ENCODE measurements around the gene RASSF3. TPM values are rescaled to one million over a fixed set of nuclear protein-coding genes. Genes with fewer than 3 reads are reported as not detected.
"Not testable (repeated sequence)": the region's sequence is repeated elsewhere in the genome, so short reads cannot be mapped to it uniquely, and the experiment has no call there.

RASSF3 gene
- total RNA-seq, 1 donor from 2014 or later, result 35.8 TPM

DNA sequence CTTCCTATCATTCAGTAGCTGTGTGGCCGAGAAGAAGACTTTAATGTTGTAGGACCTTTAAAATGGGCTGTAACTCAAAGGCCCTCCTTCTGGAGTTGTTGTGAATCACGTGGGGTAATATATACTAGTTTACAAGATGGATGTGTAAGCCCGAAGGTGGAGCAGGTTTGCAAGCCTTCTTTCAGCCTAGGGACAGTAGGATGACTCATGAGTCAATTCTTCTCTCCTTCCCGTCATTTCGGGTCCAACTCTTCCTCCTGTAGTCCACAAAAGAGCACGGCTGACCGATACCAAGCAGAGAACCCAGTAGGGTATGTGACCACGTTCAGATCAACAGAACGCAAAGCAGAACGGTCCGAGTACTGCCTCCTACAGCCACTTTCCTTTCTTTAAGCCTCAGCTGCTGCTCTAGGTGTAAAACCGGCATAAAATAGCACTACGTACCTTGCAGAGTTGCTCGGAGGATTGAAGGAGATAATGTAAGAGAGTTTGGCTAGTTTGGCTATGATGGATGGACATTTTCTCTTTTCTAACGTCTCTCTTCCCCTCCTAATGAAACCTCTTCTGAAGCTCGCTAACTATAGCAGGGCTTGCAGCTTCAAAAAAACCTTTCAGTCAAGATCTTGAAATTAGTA is 1.3 kb upstream of the RASSF3 start:
- intact Hi-C loops (cut with micrococcal nuclease), result loop anchor here (1.0 to 5.0 kb wide), 5 partner anchors 16 to 207 kb away; partner anchors contain the start of gene XPOT
- DNase-seq (ENCODE audit: low spot score), result peak; percentile 24
- Mint-ChIP-seq H3K9me3 (no peaks in the 10 kb centered on the region), H3K27me3 (ENCODE audit: low read depth) (no peaks in the 10 kb centered on the region), H3K4me1 (ENCODE audit: low read depth) (peaks cover 25% of the 10 kb centered on the region), H3K36me3 (ENCODE audit: low read depth) (peaks cover 14% of the 10 kb centered on the region), H3K4me3 (ENCODE audit: low read depth) (peak overlapping the region; percentile 86), H3K27ac (peak overlapping the region; percentile 87)

DNA sequence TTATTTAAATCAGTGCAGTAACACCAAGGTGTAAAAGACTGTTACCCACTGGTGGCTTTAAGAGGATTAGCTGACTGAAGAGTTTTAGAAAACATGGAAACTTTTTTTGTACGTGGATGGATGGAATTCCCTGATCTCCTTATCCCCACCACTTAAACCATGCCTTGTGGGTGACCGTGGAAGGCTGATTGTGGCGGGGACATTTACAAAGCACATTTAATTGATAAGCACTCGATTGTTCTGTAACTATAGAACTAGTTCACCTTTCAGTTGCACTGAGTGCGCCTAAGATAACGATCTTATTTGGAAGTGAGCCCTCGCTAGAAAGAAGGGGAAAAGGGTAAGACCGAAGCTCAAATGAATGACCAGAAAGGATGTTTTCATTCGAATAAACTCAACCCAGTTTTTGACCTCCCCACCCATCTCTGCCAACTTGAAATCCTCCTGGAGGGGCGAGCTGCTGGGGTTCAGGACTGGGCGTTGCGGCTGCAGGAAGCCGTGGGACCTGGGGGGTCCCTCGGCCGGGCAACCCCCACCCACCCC is 688 bp upstream of the RASSF3 start:
- H3K36me3 Mint-ChIP-seq (ENCODE audit: low read depth), result peaks cover 17% of the 10 kb centered on the region
- no peaks in the 10 kb centered on the region for H3K9me3 Mint-ChIP-seq
- no peak for DNase-seq (ENCODE audit: low spot score)
- H3K27ac Mint-ChIP-seq, result peak overlapping the region; percentile 87
- H3K27me3 Mint-ChIP-seq (ENCODE audit: low read depth), result no peaks in the 10 kb centered on the region
- intact Hi-C loops (cut with micrococcal nuclease), result loop anchor here (1.0 to 5.0 kb wide), 10 partner anchors 16 to 1693 kb away; partner anchors contain the start of genes GNS, HELB, LEMD3 and TBK1
- H3K4me1 Mint-ChIP-seq (ENCODE audit: low read depth), result peaks cover 25% of the 10 kb centered on the region
- H3K4me3 Mint-ChIP-seq (ENCODE audit: low read depth), result peak overlapping the region; percentile 86

DNA sequence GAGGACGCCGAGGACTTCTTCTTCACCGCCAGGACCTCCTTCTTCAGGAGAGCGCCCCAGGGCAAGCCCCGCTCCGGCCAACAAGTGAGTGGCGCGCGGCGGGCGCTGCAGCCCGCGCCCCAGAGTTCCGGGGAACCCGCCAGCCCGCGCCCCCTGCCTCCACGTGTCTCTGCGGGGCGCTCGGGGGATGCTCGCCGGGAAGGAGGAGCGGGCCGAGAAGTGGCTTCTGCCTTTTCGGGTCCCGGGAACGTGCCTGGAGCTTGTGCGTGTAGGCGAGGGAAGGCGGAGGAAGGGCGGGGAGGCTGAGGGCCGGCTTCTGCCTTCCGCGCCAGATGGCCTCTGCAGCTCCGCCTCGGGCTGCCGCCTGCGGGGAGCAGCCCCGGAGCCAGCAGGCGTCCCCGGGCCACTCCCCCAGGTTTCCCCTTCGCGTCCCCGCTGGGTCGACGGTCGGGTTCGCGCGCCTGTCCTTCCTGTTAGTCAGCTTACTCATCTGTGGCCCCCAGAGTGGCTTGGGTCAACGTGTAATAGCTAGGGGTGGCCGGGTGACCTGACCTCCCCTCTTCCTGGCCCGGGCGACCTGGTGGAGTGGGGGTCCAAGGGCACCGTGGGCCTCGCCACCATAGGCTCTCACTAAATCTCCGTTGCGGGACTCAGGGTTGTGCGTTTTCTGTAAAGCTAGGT is 505 bp downstream of the RASSF3 start:
- no peaks in the 10 kb centered on the region for H3K27me3 Mint-ChIP-seq (ENCODE audit: low read depth)
- intact Hi-C loops (cut with micrococcal nuclease), result loop anchor here (1.0 to 5.0 kb wide), 5 partner anchors 74 to 1692 kb away; partner anchors contain the start of genes GNS, HELB, LEMD3 and TBK1
- H3K4me1 Mint-ChIP-seq (ENCODE audit: low read depth), result peaks cover 31% of the 10 kb centered on the region
- peaks cover 25% of the 10 kb centered on the region for H3K36me3 Mint-ChIP-seq (ENCODE audit: low read depth)
- peak; percentile 63 for DNase-seq (ENCODE audit: low spot score)
- H3K9me3 Mint-ChIP-seq, result no peaks in the 10 kb centered on the region
- H3K4me3 Mint-ChIP-seq (ENCODE audit: low read depth), result peak overlapping the region; percentile 92
- peak overlapping the region; percentile 86 for H3K27ac Mint-ChIP-seq

DNA sequence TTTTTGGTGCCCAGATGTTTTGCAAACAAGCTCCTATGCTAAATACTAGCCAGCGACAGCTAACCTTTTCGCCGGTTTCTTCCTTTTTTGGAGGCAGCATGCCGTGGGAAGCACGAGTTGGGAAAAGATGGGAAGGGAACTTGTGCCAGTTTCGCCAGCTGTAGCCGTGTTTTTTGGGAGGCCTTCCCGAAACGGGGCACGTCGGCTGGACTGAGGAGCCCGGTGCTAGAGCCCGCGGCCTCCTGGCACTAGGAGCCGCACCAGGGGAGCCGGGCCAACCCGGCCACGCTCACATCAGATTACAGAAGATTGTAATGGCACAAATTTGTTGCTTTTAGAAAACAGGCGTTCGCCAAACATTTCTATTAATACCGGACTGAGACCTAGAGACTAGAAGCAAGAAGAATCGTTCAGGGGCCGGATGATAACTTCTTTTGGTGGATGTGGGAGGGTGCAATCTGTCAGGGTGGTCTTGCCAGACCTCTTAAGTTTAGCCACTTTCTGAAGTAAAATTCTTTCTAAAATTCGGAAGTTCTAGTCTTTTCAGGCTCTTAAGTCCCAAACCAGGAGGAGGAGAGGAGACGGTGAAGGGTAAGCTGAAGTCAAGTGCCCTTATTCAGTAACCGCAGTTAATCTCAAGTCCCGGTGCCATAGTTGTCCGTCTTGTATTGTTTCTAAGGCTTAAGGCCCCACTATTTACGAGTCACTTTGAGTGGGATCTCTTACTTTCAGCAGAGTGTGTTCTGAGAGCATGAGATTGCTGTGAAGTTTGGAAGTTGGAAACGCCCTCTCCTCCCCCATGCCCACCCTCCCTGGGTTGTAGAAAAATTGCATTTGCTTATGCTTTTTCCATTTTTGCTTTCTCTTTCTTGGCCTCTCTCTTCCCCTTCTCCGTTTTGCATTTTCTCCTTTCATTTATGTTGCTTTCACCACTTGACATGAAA is 1.3 kb downstream of the RASSF3 start:
- Mint-ChIP-seq H3K4me3 (ENCODE audit: low read depth) (peak overlapping the region; percentile 92), H3K9me3 (no peaks in the 10 kb centered on the region)

DNA sequence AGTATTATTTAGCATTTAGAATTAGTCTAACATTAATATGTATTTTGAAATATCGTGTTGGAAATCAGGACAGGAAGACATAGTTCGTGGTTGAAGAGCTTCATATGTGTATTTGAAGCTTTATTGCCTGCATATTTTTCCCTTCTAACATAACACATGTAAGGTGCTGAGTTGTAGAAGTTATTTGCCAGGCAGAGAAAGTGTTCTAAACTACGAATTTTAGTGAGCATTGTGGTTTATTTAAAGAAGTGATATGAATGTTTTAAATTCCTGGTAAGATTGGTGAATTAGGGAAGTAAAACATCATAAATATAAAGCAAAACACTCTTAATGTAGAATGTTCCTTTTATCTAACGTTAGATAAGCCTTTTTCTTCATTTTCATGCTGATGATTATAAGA is 2.5 kb downstream of the RASSF3 start:
- H3K4me1 Mint-ChIP-seq (ENCODE audit: low read depth), result peaks cover 38% of the 10 kb centered on the region

More for the DNA sequence above, 1.3 kb downstream of the RASSF3 start:
- peak overlapping the region; percentile 86 for H3K27ac Mint-ChIP-seq
- H3K4me1 Mint-ChIP-seq (ENCODE audit: low read depth), result peaks cover 36% of the 10 kb centered on the region
- no peaks in the 10 kb centered on the region for H3K27me3 Mint-ChIP-seq (ENCODE audit: low read depth)
- H3K36me3 Mint-ChIP-seq (ENCODE audit: low read depth), result peaks cover 32% of the 10 kb centered on the region
- intact Hi-C loops (cut with micrococcal nuclease), result loop anchor here (2.0 to 5.0 kb wide), 4 partner anchors 73 to 1691 kb away; partner anchors contain the start of genes GNS, HELB and TBK1
- no peak for DNase-seq (ENCODE audit: low spot score)

DNA sequence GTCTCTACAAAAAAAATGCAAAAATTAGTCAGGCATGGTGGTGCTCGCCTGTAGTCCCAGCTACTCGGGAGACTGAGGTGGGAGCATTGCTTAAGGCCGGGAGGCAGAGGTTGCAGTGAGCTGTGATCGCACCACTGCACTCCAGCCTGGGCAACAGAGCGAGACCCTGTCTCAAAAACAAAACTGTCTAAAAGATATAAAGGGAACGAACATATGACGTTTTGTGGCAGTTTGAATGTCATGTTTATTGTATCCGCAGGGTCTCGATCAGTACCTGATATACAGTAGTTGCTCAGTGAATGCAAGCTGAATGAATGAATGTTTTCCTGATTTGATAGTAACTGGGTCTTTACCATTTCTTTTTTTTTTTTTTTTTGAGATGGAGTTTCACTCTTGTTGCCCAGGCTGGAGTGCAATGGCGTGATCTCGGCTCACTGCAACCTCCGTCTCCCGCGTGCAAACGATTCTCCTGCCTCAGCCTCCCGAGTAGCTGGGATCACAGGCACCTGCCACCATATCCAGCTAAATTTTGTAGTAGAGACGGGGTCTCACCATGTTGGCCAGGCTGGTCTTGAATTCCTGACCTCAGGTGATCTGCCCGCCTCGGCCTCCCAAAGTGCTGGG is 3.6 kb downstream of the RASSF3 start:
- not testable (repeated sequence) for DNase-seq (ENCODE audit: low spot score); H3K9me3 Mint-ChIP-seq; H3K27me3 Mint-ChIP-seq (ENCODE audit: low read depth); H3K4me3 Mint-ChIP-seq (ENCODE audit: low read depth); H3K27ac Mint-ChIP-seq
- H3K36me3 Mint-ChIP-seq (ENCODE audit: low read depth), result peaks cover 38% of the 10 kb centered on the region
- intact Hi-C loops (cut with micrococcal nuclease), result loop anchor here (5.0 kb wide), 2 partner anchors 162 to 1688 kb away; partner anchors contain the start of genes HELB and TBK1
- peaks cover 33% of the 10 kb centered on the region for H3K4me1 Mint-ChIP-seq (ENCODE audit: low read depth)

More for the DNA sequence above, 2.5 kb downstream of the RASSF3 start:
- peaks cover 37% of the 10 kb centered on the region for H3K36me3 Mint-ChIP-seq (ENCODE audit: low read depth)
- no peak for DNase-seq (ENCODE audit: low spot score)
- no peaks in the 10 kb centered on the region for H3K27me3 Mint-ChIP-seq (ENCODE audit: low read depth)
- no peaks in the 10 kb centered on the region for H3K9me3 Mint-ChIP-seq
- peak overlapping the region; percentile 92 for H3K4me3 Mint-ChIP-seq (ENCODE audit: low read depth)
- H3K27ac Mint-ChIP-seq, result peak overlapping the region; percentile 49
- intact Hi-C loops (cut with micrococcal nuclease), result loop anchor here (5.0 kb wide), 2 partner anchors 161 to 1689 kb away; partner anchors contain the start of genes HELB and TBK1

DNA sequence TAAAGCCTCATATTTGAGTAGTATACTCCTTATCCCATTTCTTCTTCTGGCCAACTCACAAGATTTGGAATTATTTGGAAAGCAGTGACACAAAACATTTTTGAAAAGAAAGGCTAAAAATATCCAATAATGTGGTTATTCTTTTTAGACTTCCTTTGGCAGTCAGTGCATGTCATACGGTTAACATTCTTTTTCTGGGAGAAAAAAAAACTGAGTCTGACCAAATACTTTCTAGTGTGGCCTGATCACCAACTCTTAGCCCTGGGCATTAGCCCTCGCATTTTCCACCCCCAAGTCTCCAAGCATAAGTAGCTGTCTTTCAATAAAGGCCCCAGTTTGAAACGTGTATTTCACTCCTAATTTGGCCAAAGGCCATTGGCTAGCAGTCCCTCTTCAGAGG is 5.9 kb downstream of the RASSF3 start:
- peaks cover 43% of the 10 kb centered on the region for H3K36me3 Mint-ChIP-seq (ENCODE audit: low read depth)

DNA sequence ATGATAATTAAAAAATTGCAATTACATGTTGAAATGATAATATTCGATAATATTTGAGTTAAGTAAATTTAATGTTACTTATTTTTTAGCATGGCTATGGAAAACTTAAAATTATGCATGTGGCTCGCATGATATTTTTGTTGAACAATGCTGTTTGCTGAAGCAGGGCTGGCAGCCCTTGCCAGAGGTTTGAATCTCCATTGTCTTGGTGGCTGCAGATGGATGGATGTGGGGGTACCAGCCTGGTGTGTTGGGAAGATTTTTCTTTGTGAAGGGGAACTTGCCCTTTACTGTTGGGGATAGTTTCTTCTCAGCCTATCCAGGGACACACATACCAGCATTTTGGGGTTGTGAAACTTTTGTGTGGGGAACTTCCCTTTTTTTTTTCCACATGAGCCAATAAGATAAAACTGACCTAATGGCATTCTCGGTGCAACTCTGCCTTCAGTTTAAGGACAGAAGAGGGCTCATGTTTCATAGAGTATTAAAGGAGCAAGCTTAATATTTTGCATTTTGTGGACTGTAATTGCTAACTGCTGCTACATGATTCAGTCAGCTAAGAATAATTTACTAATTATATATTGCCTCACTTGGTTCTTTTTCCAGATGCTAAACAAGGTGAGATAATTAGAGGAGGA is 8.8 kb downstream of the RASSF3 start:
- peaks cover 23% of the 10 kb centered on the region for H3K4me1 Mint-ChIP-seq (ENCODE audit: low read depth)
- no peak for DNase-seq (ENCODE audit: low spot score)
- no peaks in the 10 kb centered on the region for H3K27me3 Mint-ChIP-seq (ENCODE audit: low read depth)
- intact Hi-C loops (cut with micrococcal nuclease), result no loop called here
- H3K36me3 Mint-ChIP-seq (ENCODE audit: low read depth), result peaks cover 30% of the 10 kb centered on the region
- H3K9me3 Mint-ChIP-seq, result no peaks in the 10 kb centered on the region
- H3K4me3 Mint-ChIP-seq (ENCODE audit: low read depth), result no peak overlapping the region
- H3K27ac Mint-ChIP-seq, result no peak overlapping the region

More for the DNA sequence above, 5.9 kb downstream of the RASSF3 start:
- no peak for DNase-seq (ENCODE audit: low spot score)
- Mint-ChIP-seq H3K9me3 (no peaks in the 10 kb centered on the region), H3K27ac (no peak overlapping the region), H3K4me1 (ENCODE audit: low read depth) (peaks cover 32% of the 10 kb centered on the region), H3K27me3 (ENCODE audit: low read depth) (no peaks in the 10 kb centered on the region), H3K4me3 (ENCODE audit: low read depth) (no peak overlapping the region)
- intact Hi-C loops (cut with micrococcal nuclease), result no loop called here

DNA sequence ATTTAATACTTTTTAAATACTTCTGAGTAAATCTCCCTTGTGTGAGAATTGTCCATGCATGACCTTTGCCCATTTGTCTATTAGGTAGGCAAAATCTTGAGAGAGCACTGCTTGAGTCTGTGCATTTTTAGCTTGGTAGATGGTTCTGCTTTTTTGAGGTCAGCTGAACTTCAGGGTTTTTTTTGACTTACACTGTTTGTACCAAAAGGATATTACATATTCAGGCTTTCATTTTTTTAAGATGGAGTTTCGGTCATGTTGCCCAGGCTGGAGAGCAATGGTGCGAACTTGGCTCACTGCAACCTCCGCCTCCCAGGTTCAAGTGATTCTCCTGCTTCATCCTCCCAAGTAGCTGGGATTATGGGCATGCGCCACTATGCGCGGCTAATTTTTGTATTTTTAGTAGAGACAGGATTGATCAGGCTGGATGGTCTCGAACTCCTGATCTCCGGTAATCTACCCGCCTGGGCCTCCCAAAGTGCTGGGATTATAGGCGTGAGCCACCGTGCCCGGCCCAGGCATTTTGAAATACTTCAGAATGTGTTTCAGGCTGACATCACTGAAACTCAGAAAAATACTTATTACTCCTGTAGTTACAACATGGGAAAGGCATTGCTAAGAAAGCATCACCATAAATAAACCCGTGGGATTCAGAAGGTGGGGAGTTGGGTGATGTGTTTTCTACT is 11.1 kb downstream of the RASSF3 start:
- H3K4me3 Mint-ChIP-seq (ENCODE audit: low read depth), result no peak overlapping the region

DNA sequence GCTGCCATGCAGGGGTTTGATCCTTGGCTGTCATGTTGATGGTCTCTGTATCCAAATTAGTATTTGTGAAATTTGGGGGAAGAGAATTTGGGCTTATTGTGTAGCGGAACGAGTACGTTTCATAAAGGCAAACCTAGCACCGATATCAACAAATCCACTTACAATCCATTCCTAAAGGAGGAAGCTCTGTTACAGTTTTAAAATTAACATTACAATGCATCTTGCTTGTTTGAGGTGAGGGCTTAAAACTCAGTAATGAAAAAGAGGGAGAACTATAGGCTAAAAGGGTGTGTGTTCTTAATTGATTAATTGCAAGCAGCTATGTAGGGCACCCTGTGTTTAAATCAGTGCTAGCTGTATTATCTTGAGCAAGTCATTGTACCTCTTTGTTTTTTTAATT is 13.7 kb downstream of the RASSF3 start:
- no peak for DNase-seq (ENCODE audit: low spot score)
- H3K27me3 Mint-ChIP-seq (ENCODE audit: low read depth), result no peaks in the 10 kb centered on the region
- no peaks in the 10 kb centered on the region for H3K9me3 Mint-ChIP-seq
- H3K4me3 Mint-ChIP-seq (ENCODE audit: low read depth), result no peak overlapping the region
- H3K4me1 Mint-ChIP-seq (ENCODE audit: low read depth), result peaks cover 27% of the 10 kb centered on the region
- H3K27ac Mint-ChIP-seq, result no peak overlapping the region
- intact Hi-C loops (cut with micrococcal nuclease), result no loop called here
- peaks cover 14% of the 10 kb centered on the region for H3K36me3 Mint-ChIP-seq (ENCODE audit: low read depth)

More for the DNA sequence above, 11.1 kb downstream of the RASSF3 start:
- intact Hi-C loops (cut with micrococcal nuclease), result no loop called here
- Mint-ChIP-seq H3K27me3 (ENCODE audit: low read depth) (no peaks in the 10 kb centered on the region), H3K36me3 (ENCODE audit: low read depth) (peaks cover 14% of the 10 kb centered on the region), H3K9me3 (no peaks in the 10 kb centered on the region), H3K4me1 (ENCODE audit: low read depth) (peaks cover 25% of the 10 kb centered on the region), H3K27ac (no peak overlapping the region)
- DNase-seq (ENCODE audit: low spot score), result no peak

Data from activated T-helper 2 cell treated with anti-CD3 and anti-CD28 coated beads, Interferon-gamma antibody, Interleukin-2, Interleukin-4, amounts not matched to agents 10 μg/mL and 5 μg/mL and 100 μg/mL, durations not matched to agents 14 hours and 24 hours and 36 hours (primary cell).